ENCODE results near the gene CYLD.

GRCh38 chr16:50834701-50835100 is 92.8 kb downstream of the CYLD start:
- TF ChIP-seq, protein P1, sequence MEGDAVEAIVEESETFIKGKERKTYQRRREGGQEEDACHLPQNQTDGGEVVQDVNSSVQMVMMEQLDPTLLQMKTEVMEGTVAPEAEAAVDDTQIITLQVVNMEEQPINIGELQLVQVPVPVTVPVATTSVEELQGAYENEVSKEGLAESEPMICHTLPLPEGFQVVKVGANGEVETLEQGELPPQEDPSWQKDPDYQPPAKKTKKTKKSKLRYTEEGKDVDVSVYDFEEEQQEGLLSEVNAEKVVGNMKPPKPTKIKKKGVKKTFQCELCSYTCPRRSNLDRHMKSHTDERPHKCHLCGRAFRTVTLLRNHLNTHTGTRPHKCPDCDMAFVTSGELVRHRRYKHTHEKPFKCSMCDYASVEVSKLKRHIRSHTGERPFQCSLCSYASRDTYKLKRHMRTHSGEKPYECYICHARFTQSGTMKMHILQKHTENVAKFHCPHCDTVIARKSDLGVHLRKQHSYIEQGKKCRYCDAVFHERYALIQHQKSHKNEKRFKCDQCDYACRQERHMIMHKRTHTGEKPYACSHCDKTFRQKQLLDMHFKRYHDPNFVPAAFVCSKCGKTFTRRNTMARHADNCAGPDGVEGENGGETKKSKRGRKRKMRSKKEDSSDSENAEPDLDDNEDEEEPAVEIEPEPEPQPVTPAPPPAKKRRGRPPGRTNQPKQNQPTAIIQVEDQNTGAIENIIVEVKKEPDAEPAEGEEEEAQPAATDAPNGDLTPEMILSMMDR (conservative IDR thresholded peaks at IDR 0.05; ENCODE audit: low read length), result no peak
- no peak for TF ChIP-seq EZH2phosphoT487 (IDR thresholded peaks at IDR 0.05; ENCODE audit: borderline replicate concordance, low read depth, low read length)
